Esophagus muscularis mucosa (tissue), 3 donors: ENCODE data around the gene CHML.
"Not testable (repeated sequence)": the region's sequence is repeated elsewhere in the genome, so short reads cannot be mapped to it uniquely, and the experiment has no call there.

Experiments used
- CTCF ChIP-seq, 3 experiments: fragments of 200-600 bp in 2 of 3; fragments of 450-650 bp in 1 of 3; sonication (generic) in 2 of 3; IDR thresholded peaks; one replicate each; pipeline ENCODE4 v1.5.1; 2017 to 2019; ENCODE audit warnings: antibody characterized with exemption in 3 of 3, mild to moderate bottlenecking in 2 of 3, moderate library complexity in 1 of 3
- POLR2A ChIP-seq: fragments of 450-650 bp; IDR thresholded peaks from one replicate; pipeline ENCODE4 v1.6.1; 2017; ENCODE audit warnings: antibody characterized with exemption, moderate library complexity, mild to moderate bottlenecking, low read depth
- POLR2AphosphoS5 ChIP-seq, 2 donors: sonication (generic); formaldehyde crosslinking; IDR thresholded peaks; one replicate each; pipeline ENCODE4 v1.6.1; 2017; ENCODE audit warnings: antibody characterized with exemption in 2 of 2

DNA sequence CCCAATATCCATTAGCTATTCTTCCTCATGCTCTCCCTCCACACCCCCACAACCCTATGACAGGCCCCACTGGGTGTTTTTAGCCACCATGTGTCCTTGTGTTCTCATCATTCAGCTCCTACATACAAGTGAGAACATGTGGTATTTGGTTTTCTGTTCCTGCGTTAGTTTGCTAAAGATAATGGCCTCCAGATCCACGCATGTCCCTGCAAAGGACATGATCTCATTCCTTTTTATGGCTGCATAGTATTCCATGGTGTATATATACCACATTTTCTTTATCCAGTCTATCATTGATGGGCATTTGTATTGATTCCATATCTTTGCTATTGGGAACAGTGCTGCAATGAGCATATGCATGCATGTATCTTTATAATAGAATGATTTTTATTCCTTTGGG lies 18.8 kb upstream of the CHML start:
- TF ChIP-seq CTCF (IDR thresholded peaks at IDR 0.05); POLR2A; POLR2AphosphoS5 (IDR thresholded peaks at IDR 0.05): not testable (repeated sequence)
